Esophagus squamous epithelium (tissue), 5 donors: ENCODE measurements around the gene RCE1. TPM values are rescaled to one million over a fixed set of nuclear protein-coding genes. Genes with fewer than 3 reads are reported as not detected.
"Not testable (repeated sequence)": the region's sequence is repeated elsewhere in the genome, so short reads cannot be mapped to it uniquely, and the experiment has no call there.

Source experiments
- DNase-seq: peaks from one replicate; lab custom pipeline; 2025; lab: John Stamatoyannopoulos, UW
- H3K27ac ChIP-seq, 4 donors: fragments of 200-600 bp; sonication (generic); one replicate each; pipeline ENCODE4 v1.5.1; 2016 to 2019; ENCODE audit warnings: mild to moderate bottlenecking in 1 of 4
- H3K27me3 ChIP-seq, 4 donors: fragments of 200-600 bp; sonication (generic); 1 replicate in 3 of 4; 2 replicates in 1 of 4; pipeline versions ENCODE4 v1.5.1 to v1.6.0; 2017 to 2021; ENCODE audit warnings: antibody characterized with exemption in 1 of 4
- H3K36me3 ChIP-seq, 3 donors: fragments of 200-600 bp; sonication (generic); one replicate each; pipeline ENCODE4 v1.5.1; 2016 to 2019
- H3K4me1 ChIP-seq, 3 donors: fragments of 200-600 bp; sonication (generic); one replicate each; pipeline ENCODE4 v1.5.1; 2017 to 2019
- H3K4me3 ChIP-seq, 4 donors: fragments of 200-600 bp; sonication (generic); 1 replicate in 3 of 4; 2 replicates in 1 of 4; pipeline ENCODE4 v1.5.1; 2016 to 2019; ENCODE audit warnings: mild to moderate bottlenecking in 2 of 4, moderate library complexity in 1 of 4
- H3K9me3 ChIP-seq, 3 donors: fragments of 200-600 bp; sonication (generic); one replicate each; pipeline ENCODE4 v1.5.1; 2016 to 2019
- CTCF ChIP-seq, 6 experiments: fragments of 450-650 bp in 4 of 6; fragments of 200-600 bp in 2 of 6; sonication (generic) in 2 of 6; IDR thresholded peaks; one replicate each; pipeline ENCODE4 v1.5.1; 2016 to 2019; ENCODE audit warnings: antibody characterized with exemption in 6 of 6, mild to moderate bottlenecking in 4 of 6, moderate library complexity in 4 of 6
- POLR2A ChIP-seq, 4 donors: fragments of 450-650 bp; IDR thresholded peaks; one replicate each; pipeline ENCODE4 v1.6.1; 2017; ENCODE audit warnings: antibody characterized with exemption in 4 of 4, mild to moderate bottlenecking in 4 of 4, moderate library complexity in 3 of 4
- WGBS, 2 donors: methylation state at CpG; one replicate each; pipeline ENCODE4 v1.1.5; 2018; 5-methylcytosine and 5-hydroxymethylcytosine counted together
- intact Hi-C: fragments of 100-400 bp; cut with DNase I; formaldehyde crosslinking; loops from one replicate; pipeline ENCODE4 v1.15.0; 2022
- total RNA-seq, 4 donors: library from RNA; depleted of rRNA; stranded (reverse); fragments of >200 nt; gene quantifications; one replicate each; pipeline ENCODE4 v1.1.0, GENCODE V29; 2016
- donor health status: DM: yes; HTN: yes; CAD: no.

RCE1 gene
- 10 to 100 TPM in 3 of 4 donors, 1 to 10 TPM in 1; 8.9 to 29.7 (median 21.8) TPM for total RNA-seq

GRCh38 chr11:66842896-66843775 is at the start of gene RCE1:
Gene RCE1, plus strand, starts transcription at chr11:66843441. Its CDS starts 15 bp downstream, at chr11:66843456.
- peaks cover 25 to 77% (median 34%) of the 10 kb centered on the region in 3 donors for H3K4me1 ChIP-seq
- intact Hi-C loops, result no loop called here
- no peaks in the 10 kb centered on the region for H3K27me3 ChIP-seq
- H3K4me3 ChIP-seq, result peak within 1 kb of the TSS; percentile 71 to 94 (median 78)
- 0% methylated on average over 1 of the region's 98 CpGs; no CpG with 5 or more reads in 1 of the 2 donors for WGBS, 2 donors
- H3K27ac ChIP-seq, result peak within 1 kb of the TSS; percentile 95 to 100 (median 99)
- peaks cover 0 to 69% (median 3%) of the 10 kb centered on the region in 3 donors for H3K36me3 ChIP-seq
- TF ChIP-seq CTCF (IDR thresholded peaks at IDR 0.05), result no peak
- TF ChIP-seq POLR2A (IDR thresholded peaks at IDR 0.05), result peak in 3 of 4 donors; percentile 85 to 96 (median 94)
- DNase-seq, result peak; percentile 56
- no peaks in the 10 kb centered on the region for H3K9me3 ChIP-seq

- peaks cover 0 to 59% (median 0%) of the 10 kb centered on the region in 3 donors for H3K36me3 ChIP-seq
- H3K27me3 ChIP-seq, H3K9me3 ChIP-seq, DNase-seq, H3K27ac ChIP-seq, H3K4me3 ChIP-seq, H3K4me1 ChIP-seq, intact Hi-C loops: not testable (repeated sequence)
Observed at GRCh38 chr11:66799815-66800214, 43.4 kb upstream of the RCE1 start.

- Histone ChIP-seq H3K27ac (no peak overlapping the region), H3K36me3 (peaks cover 0 to 66% (median 0%) of the 10 kb centered on the region in 3 donors), H3K9me3 (no peaks in the 10 kb centered on the region), H3K4me3 (no peak overlapping the region), H3K4me1 (no peaks in the 10 kb centered on the region), H3K27me3 (no peaks in the 10 kb centered on the region)
- WGBS, 2 donors, result 81 to 83% methylated on average over 5 of the region's 5 CpGs
- intact Hi-C loops, result no loop called here
- TF ChIP-seq POLR2A (IDR thresholded peaks at IDR 0.05) (no peak), CTCF (IDR thresholded peaks at IDR 0.05) (no peak)
- no peak for DNase-seq
Observed at GRCh38 chr11:66800720-66801428, 42.4 kb upstream of the RCE1 start.

GRCh38 chr11:66809592-66809991 is 33.6 kb upstream of the RCE1 start:
- no peaks in the 10 kb centered on the region for H3K9me3 ChIP-seq
- H3K4me3 ChIP-seq, result no peak overlapping the region
- 90 to 91% methylated on average over 3 of the region's 3 CpGs for WGBS, 2 donors
- no peaks in the 10 kb centered on the region for H3K27me3 ChIP-seq
- DNase-seq, result no peak
- H3K4me1 ChIP-seq, result no peaks in the 10 kb centered on the region
- no peak overlapping the region for H3K27ac ChIP-seq
- peaks cover 0 to 72% (median 0%) of the 10 kb centered on the region in 3 donors for H3K36me3 ChIP-seq
- TF ChIP-seq CTCF (IDR thresholded peaks at IDR 0.05), result no peak
- no peak for TF ChIP-seq POLR2A (IDR thresholded peaks at IDR 0.05)
- intact Hi-C loops, result no loop called here

GRCh38 chr11:66810576-66811185 is 32.6 kb upstream of the RCE1 start:
- peaks cover 0 to 67% (median 0%) of the 10 kb centered on the region in 3 donors for H3K36me3 ChIP-seq
- no peaks in the 10 kb centered on the region for H3K27me3 ChIP-seq
- no peak overlapping the region for H3K27ac ChIP-seq
- H3K4me3 ChIP-seq, result no peak overlapping the region
- intact Hi-C loops, result no loop called here
- no peak for TF ChIP-seq CTCF (IDR thresholded peaks at IDR 0.05)
- TF ChIP-seq POLR2A (IDR thresholded peaks at IDR 0.05), result no peak
- DNase-seq, result no peak
- no peaks in the 10 kb centered on the region for H3K4me1 ChIP-seq
- WGBS, 2 donors, result 88 to 92% methylated on average over 1 of the region's 1 CpG
- H3K9me3 ChIP-seq, result no peaks in the 10 kb centered on the region
